Stimulated activated naive CD8-positive, alpha-beta T cell treated with anti-CD3 and anti-CD28 coated beads, Interleukin-15, amount 100 ng/mL, for 72 hours (primary cell): Measurements from ENCODE around the gene COL20A1.

Experiments used
- ATAC-seq: fragments of 150-1000 bp; cut with Tn5 transposase; 2 replicates; pipeline ENCODE4 v1.10.0; 2021; ENCODE audit warnings: mild to moderate bottlenecking, moderate library complexity
- DNase-seq, 2 donors: peaks; one replicate each; pipeline ENCODE4 v3.0.0; 2021 to 2022
- H3K27ac Mint-ChIP-seq, 2 donors: one replicate each; pipeline ENCODE4 v1.8.0; 2022; ENCODE audit warnings: mild to moderate bottlenecking in 2 of 2, mixed read lengths in 2 of 2, moderate library complexity in 2 of 2
- H3K27me3 Mint-ChIP-seq: one replicate; pipeline ENCODE4 v1.8.0; 2022; ENCODE audit warnings: mixed read lengths
- H3K4me1 Mint-ChIP-seq: one replicate; pipeline ENCODE4 v1.8.0; 2022; ENCODE audit warnings: mild to moderate bottlenecking, mixed read lengths
- H3K4me3 Mint-ChIP-seq, 2 donors: one replicate each; pipeline ENCODE4 v1.8.0; 2022; ENCODE audit warnings: mild to moderate bottlenecking in 2 of 2, mixed read lengths in 2 of 2, moderate library complexity in 1 of 2
- H3K9me3 Mint-ChIP-seq, 2 donors: one replicate each; pipeline ENCODE4 v1.8.0; 2022; ENCODE audit warnings: mixed read lengths in 2 of 2

Gene COL20A1

GRCh38 chr20:63270606-63271325, 22.2 kb upstream of the COL20A1 start:
- Mint-ChIP-seq H3K27me3 (peaks cover under 1% of the 10 kb centered on the region), H3K27ac (no peak overlapping the region), H3K4me1 (peaks cover 32% of the 10 kb centered on the region), H3K4me3 (no peak overlapping the region), H3K9me3 (no peaks in the 10 kb centered on the region)
- ATAC-seq (no peak), DNase-seq (no peak)

- Mint-ChIP-seq H3K4me3 (peak within 1 kb of the TSS; percentile 85 to 97), H3K27me3 (no peaks in the 10 kb centered on the region), H3K4me1 (peaks cover 34% of the 10 kb centered on the region), H3K9me3 (no peaks in the 10 kb centered on the region), H3K27ac (peak within 1 kb of the TSS; percentile 96 to 97)
- DNase-seq (peak; percentile 84 to 87), ATAC-seq (peak; percentile 98)
Observed at GRCh38 chr20:63272105-63273058, 20.6 kb upstream of the COL20A1 start, which contains the start of gene ARFGAP1. TSS of gene ARFGAP1 (plus strand) at chr20:63272813. CDS start at chr20:63275581, 2,768 bp downstream.

GRCh38 chr20:63273059-63273579, 19.9 kb upstream of the COL20A1 start:
- peak overlapping the region; percentile 96 to 97 for H3K27ac Mint-ChIP-seq
- H3K9me3 Mint-ChIP-seq, result no peaks in the 10 kb centered on the region
- peak overlapping the region; percentile 85 to 97 for H3K4me3 Mint-ChIP-seq
- peak; percentile 1 for ATAC-seq
- H3K4me1 Mint-ChIP-seq, result peaks cover 34% of the 10 kb centered on the region
- no peaks in the 10 kb centered on the region for H3K27me3 Mint-ChIP-seq
- DNase-seq, result no peak

- no peaks in the 10 kb centered on the region for H3K9me3 Mint-ChIP-seq
- peak overlapping the region; percentile 85 to 97 for H3K4me3 Mint-ChIP-seq
- no peak for ATAC-seq
- H3K27me3 Mint-ChIP-seq, result no peaks in the 10 kb centered on the region
- peak overlapping the region; percentile 96 to 97 for H3K27ac Mint-ChIP-seq
- no peak for DNase-seq
- H3K4me1 Mint-ChIP-seq, result peaks cover 34% of the 10 kb centered on the region
Observed at GRCh38 chr20:63273635-63274380, 19.2 kb upstream of the COL20A1 start.

- ATAC-seq (no peak), DNase-seq (no peak)
- H3K4me3 Mint-ChIP-seq, result peak overlapping the region; percentile 26 to 53
- H3K9me3 Mint-ChIP-seq, result no peaks in the 10 kb centered on the region
- no peaks in the 10 kb centered on the region for H3K27me3 Mint-ChIP-seq
- peak overlapping the region in 1 of 2 donors; percentile 90 for H3K27ac Mint-ChIP-seq
- peaks cover 34% of the 10 kb centered on the region for H3K4me1 Mint-ChIP-seq
Observed at GRCh38 chr20:63274381-63275228, 18.4 kb upstream of the COL20A1 start.

- H3K4me3 Mint-ChIP-seq, result peak overlapping the region in 1 of 2 donors; percentile 33
- no peak overlapping the region for H3K27ac Mint-ChIP-seq
- no peak for DNase-seq
- H3K4me1 Mint-ChIP-seq, result peaks cover 34% of the 10 kb centered on the region
- no peaks in the 10 kb centered on the region for H3K9me3 Mint-ChIP-seq
- no peaks in the 10 kb centered on the region for H3K27me3 Mint-ChIP-seq
- ATAC-seq, result no peak
Observed at GRCh38 chr20:63275825-63276224, 17.2 kb upstream of the COL20A1 start.

GRCh38 chr20:63276956-63277355, 16.0 kb upstream of the COL20A1 start:
- no peaks in the 10 kb centered on the region for H3K27me3 Mint-ChIP-seq
- no peak overlapping the region for H3K4me3 Mint-ChIP-seq
- H3K9me3 Mint-ChIP-seq, result no peaks in the 10 kb centered on the region
- H3K4me1 Mint-ChIP-seq, result peaks cover 27% of the 10 kb centered on the region
- no peak for DNase-seq
- H3K27ac Mint-ChIP-seq, result no peak overlapping the region
- no peak for ATAC-seq

- H3K4me3 Mint-ChIP-seq, result no peak overlapping the region
- no peak overlapping the region for H3K27ac Mint-ChIP-seq
- peaks cover 27% of the 10 kb centered on the region for H3K4me1 Mint-ChIP-seq
- H3K27me3 Mint-ChIP-seq, result no peaks in the 10 kb centered on the region
- DNase-seq (no peak), ATAC-seq (no peak)
- H3K9me3 Mint-ChIP-seq, result no peaks in the 10 kb centered on the region
Observed at GRCh38 chr20:63277466-63278272, 15.3 kb upstream of the COL20A1 start.

GRCh38 chr20:63278661-63279060, 14.3 kb upstream of the COL20A1 start:
- ATAC-seq (no peak), DNase-seq (no peak)
- H3K4me1 Mint-ChIP-seq, result peaks cover 23% of the 10 kb centered on the region
- no peaks in the 10 kb centered on the region for H3K9me3 Mint-ChIP-seq
- H3K27ac Mint-ChIP-seq, result no peak overlapping the region
- no peak overlapping the region for H3K4me3 Mint-ChIP-seq
- no peaks in the 10 kb centered on the region for H3K27me3 Mint-ChIP-seq

- H3K4me1 Mint-ChIP-seq, result peaks cover 10% of the 10 kb centered on the region
- no peak overlapping the region for H3K27ac Mint-ChIP-seq
- DNase-seq (no peak), ATAC-seq (no peak)
- H3K9me3 Mint-ChIP-seq, result no peaks in the 10 kb centered on the region
- no peak overlapping the region for H3K4me3 Mint-ChIP-seq
- H3K27me3 Mint-ChIP-seq, result no peaks in the 10 kb centered on the region
Observed at GRCh38 chr20:63279931-63280330, 13.1 kb upstream of the COL20A1 start.

- Mint-ChIP-seq H3K27ac (no peak overlapping the region), H3K4me1 (peaks cover 6% of the 10 kb centered on the region), H3K4me3 (no peak overlapping the region), H3K9me3 (no peaks in the 10 kb centered on the region), H3K27me3 (no peaks in the 10 kb centered on the region)
- DNase-seq (no peak), ATAC-seq (no peak)
Observed at GRCh38 chr20:63280371-63280770, 12.6 kb upstream of the COL20A1 start.

- DNase-seq (no peak), ATAC-seq (no peak)
- Mint-ChIP-seq H3K9me3 (no peaks in the 10 kb centered on the region), H3K4me1 (no peaks in the 10 kb centered on the region), H3K4me3 (no peak overlapping the region), H3K27me3 (no peaks in the 10 kb centered on the region), H3K27ac (no peak overlapping the region)
Observed at GRCh38 chr20:63280929-63281545, 11.9 kb upstream of the COL20A1 start.

- Mint-ChIP-seq H3K27me3 (no peaks in the 10 kb centered on the region), H3K4me3 (no peak overlapping the region), H3K4me1 (no peaks in the 10 kb centered on the region), H3K9me3 (no peaks in the 10 kb centered on the region), H3K27ac (peak overlapping the region in 1 of 2 donors; percentile 95)
- no peak for ATAC-seq
- DNase-seq, result no peak
Observed at GRCh38 chr20:63281742-63282665, 11.0 kb upstream of the COL20A1 start.
